ENCODE measurements around the gene CPED1. TPM values are rescaled to one million over a fixed set of nuclear protein-coding genes. Genes with fewer than 3 reads are reported as not detected.

Gene CPED1
- total RNA-seq, 1 experiment from 2014 or later: not detected

- no peak for DNase-seq (ENCODE audit: low read depth)
- in situ Hi-C loops (cut with HindIII; ENCODE audit: low pct_unique_long_range_greater_than_20kb, low sequenced_read_pairs): no loop called here
Observed at GRCh38 chr7:121005996-121006584, 17.6 kb downstream of the CPED1 start.

DNA sequence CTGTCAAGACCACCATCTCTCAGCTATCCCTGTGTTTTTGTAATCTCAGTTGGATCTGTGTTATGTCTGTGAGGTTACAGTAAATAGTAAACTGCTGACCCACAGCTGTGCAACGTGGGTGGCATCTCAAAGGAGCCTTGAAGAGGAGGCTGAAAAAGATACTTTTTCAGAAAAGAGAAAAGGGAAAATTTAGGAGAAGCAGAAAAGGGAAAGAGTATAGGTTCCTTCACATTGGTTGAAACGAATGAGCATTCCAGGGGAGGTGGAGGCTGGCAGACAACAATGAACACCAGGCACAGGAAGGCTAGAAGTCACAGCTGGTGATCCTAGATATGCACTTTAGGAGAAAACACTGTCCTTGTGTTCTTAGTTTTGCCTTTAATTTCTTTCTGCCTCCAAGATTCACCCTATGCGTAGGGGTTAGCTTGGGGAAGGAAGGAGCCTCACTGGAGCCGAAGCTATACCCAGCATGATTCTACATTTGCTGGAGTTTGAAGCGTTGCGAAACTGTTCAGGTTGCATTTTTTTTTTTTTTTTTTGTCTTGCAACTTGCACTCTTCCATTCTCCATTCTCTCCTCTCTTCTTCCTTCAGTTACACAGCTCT lies 18.3 kb downstream of the CPED1 start:
- in situ Hi-C loops (cut with HindIII; ENCODE audit: low pct_unique_long_range_greater_than_20kb, low sequenced_read_pairs): no loop called here
- DNase-seq (ENCODE audit: low read depth): no peak

DNA sequence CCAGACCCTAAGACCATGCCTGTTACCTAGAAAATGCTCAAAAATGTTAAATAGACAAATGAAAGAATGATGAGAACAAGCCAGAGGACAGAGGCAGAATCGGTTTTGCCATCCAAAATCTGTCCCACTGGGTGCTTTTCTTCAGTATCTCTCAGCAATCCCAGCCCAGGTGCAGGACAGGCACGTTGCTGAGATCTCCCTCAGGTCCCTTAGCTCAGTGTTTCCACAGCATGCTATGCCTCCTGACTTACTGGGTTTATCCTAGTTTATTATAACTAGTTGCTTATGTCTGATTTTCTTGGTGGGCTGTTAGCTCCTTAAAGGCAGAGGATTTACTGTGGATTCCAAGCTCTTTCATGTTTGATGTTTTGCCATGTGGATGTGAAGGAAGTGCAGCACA lies 20.3 kb downstream of the CPED1 start:
- no peak for DNase-seq (ENCODE audit: low read depth)
- in situ Hi-C loops (cut with HindIII; ENCODE audit: low pct_unique_long_range_greater_than_20kb, low sequenced_read_pairs): no loop called here

DNA sequence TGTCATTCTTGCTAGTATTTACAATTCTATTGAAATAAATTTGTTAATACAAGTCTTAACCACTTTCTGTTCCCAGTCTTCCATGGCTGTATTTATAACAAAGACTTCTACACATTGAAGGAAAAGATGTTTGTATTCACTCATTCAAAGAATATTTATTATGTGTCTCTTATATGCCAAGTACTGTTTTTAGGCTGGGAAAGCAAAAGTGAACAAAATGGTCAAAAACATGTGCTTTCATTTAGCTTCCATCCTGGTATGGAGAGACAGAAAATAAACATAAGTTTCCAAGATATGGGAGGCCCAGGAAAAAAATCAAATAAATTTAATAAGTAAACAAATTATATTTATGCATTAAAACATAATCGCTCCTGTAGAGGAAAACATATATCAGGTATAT lies 22.9 kb downstream of the CPED1 start:
- in situ Hi-C loops (cut with HindIII; ENCODE audit: low pct_unique_long_range_greater_than_20kb, low sequenced_read_pairs): no loop called here
- no peak for DNase-seq (ENCODE audit: low read depth)

GRCh38 chr7:121012170-121012874 lies 23.8 kb downstream of the CPED1 start:
- no peak for DNase-seq (ENCODE audit: low read depth)
- in situ Hi-C loops (cut with HindIII; ENCODE audit: low pct_unique_long_range_greater_than_20kb, low sequenced_read_pairs): no loop called here

GRCh38 chr7:121012919-121013318 lies 24.4 kb downstream of the CPED1 start:
- no peak for DNase-seq (ENCODE audit: low read depth)
- in situ Hi-C loops (cut with HindIII; ENCODE audit: low pct_unique_long_range_greater_than_20kb, low sequenced_read_pairs): no loop called here

DNA sequence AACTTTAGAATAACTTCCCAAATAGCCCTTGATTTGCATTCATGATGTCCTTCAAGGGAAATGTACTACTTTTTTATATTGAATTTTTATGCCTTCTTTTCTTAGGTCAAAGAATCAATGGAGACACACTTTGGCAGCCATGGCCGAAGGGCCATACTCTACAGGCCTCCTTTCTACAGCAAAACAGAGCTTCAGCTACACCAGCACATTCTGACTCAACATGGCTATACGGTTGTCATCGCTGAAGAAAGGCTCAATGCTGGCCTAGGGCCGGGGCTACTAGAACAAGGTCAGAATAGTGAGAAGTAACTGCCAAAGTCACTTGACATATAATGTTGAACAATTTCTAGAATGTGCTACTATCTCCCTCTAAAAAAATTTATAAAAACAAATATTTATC lies 27.0 kb downstream of the CPED1 start:
- in situ Hi-C loops (cut with HindIII; ENCODE audit: low pct_unique_long_range_greater_than_20kb, low sequenced_read_pairs): no loop called here

GRCh38 chr7:121016966-121017365 lies 28.5 kb downstream of the CPED1 start:
- DNase-seq (ENCODE audit: low read depth): no peak
- in situ Hi-C loops (cut with HindIII; ENCODE audit: low pct_unique_long_range_greater_than_20kb, low sequenced_read_pairs): no loop called here

More for the DNA sequence above, 27.0 kb downstream of the CPED1 start:
- DNase-seq (ENCODE audit: low read depth): no peak

- in situ Hi-C loops (cut with HindIII; ENCODE audit: low pct_unique_long_range_greater_than_20kb, low sequenced_read_pairs): no loop called here
- DNase-seq (ENCODE audit: low read depth): no peak
Observed at GRCh38 chr7:121017586-121017985, 29.1 kb downstream of the CPED1 start.

GRCh38 chr7:121019018-121019417 lies 30.5 kb downstream of the CPED1 start:
- in situ Hi-C loops (cut with HindIII; ENCODE audit: low pct_unique_long_range_greater_than_20kb, low sequenced_read_pairs): no loop called here
- no peak for DNase-seq (ENCODE audit: low read depth)

DNA sequence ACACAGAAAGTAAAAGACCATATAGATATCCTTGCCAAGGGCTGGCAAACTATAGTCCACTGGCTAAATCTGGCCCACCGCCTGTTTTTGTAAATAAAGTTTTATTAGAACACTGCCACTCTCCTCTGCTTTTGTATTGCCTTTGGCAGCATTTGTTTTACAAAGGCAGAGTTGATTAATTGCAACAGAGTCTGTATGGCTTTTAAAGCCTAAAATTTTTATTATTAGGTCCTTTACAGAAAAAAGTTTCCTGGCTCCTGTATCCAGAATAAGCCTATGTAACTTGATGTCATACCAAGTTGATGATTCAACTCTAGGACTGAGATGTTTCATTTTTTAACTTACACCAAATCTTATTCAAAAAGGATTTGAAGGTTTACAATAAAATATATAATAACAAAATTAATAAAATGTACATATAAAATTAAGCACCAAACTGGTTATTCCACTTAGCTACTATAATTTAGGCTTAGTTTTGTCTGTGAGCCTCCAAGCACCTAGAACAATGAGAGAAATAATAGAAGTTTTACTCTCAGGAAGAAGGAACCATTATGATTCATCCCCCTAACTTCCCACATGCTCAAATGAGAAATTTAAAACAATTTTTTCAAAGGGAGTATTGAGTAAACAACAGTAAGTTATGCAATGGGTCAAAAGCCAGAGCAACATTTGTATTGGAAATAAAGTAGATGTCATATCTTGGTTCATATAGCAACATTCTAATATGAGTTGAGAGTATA lies 31.9 kb downstream of the CPED1 start:
- no peak for DNase-seq (ENCODE audit: low read depth)
- in situ Hi-C loops (cut with HindIII; ENCODE audit: low pct_unique_long_range_greater_than_20kb, low sequenced_read_pairs): no loop called here

- in situ Hi-C loops (cut with HindIII; ENCODE audit: low pct_unique_long_range_greater_than_20kb, low sequenced_read_pairs): no loop called here
- DNase-seq (ENCODE audit: low read depth): no peak
Observed at GRCh38 chr7:121020989-121021969, 32.8 kb downstream of the CPED1 start.

DNA sequence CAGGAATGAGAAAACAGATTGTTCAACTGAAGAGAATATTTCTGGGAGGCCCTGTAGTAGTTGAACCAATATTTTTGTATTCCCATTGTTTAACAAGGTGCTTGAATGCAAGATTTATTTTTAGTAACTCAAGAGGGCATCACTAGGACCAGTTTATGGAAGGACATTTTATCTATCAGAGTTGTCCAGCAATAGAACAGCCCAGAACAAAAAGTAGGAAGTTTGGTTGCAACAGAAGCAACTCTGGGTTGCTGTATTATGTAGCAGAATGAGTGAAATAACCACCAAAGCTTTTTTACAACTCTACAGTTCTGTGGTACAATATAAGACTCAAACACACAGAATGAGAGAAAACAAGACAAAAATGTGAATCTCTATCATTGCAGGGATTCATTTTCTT lies 34.7 kb downstream of the CPED1 start:
- in situ Hi-C loops (cut with HindIII; ENCODE audit: low pct_unique_long_range_greater_than_20kb, low sequenced_read_pairs): no loop called here
- DNase-seq (ENCODE audit: low read depth): no peak

- in situ Hi-C loops (cut with HindIII; ENCODE audit: low pct_unique_long_range_greater_than_20kb, low sequenced_read_pairs): no loop called here
- DNase-seq (ENCODE audit: low read depth): no peak
Observed at GRCh38 chr7:121023683-121024511, 35.4 kb downstream of the CPED1 start.

DNA sequence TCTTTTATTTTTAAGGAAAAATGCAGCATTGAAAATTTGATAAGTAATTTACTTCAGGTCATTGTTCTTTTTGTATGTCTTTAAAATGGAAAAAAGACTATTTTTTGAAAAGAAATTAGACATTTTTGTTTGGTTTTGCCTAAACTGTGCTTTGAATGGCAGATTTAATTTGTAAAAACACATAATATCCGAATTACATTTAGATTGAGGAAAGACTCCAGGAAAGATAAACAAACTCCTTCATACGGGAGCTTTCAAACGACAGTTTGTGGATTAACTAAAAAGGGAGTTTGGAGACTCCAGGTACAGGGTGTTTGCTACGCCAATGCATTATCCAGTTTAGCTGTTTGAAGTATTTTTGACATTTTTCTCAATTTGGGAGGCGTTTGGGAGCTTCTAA lies 36.1 kb downstream of the CPED1 start:
- no peak for DNase-seq (ENCODE audit: low read depth)
- in situ Hi-C loops (cut with HindIII; ENCODE audit: low pct_unique_long_range_greater_than_20kb, low sequenced_read_pairs): no loop called here

DNA sequence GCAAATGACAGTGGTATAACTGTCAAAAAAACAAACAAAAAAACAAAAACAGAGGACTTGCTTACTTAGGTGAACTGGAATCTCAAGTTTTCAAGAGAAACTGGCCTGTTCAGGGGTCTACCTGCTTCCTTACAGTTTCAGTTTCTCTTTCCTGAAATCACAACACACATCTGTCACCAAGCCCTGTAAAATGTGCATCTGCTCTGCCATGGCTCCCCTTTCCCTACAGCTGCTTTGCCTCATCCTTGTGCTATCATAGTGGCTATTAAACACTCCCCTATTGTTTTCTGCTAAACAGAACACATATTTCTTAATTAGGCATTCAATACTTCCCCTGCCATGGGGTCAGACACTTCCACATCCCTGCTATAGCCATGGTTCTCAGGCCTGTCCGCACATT lies 37.6 kb downstream of the CPED1 start:
- DNase-seq (ENCODE audit: low read depth): no peak
- in situ Hi-C loops (cut with HindIII; ENCODE audit: low pct_unique_long_range_greater_than_20kb, low sequenced_read_pairs): no loop called here

GRCh38 chr7:121026577-121027111 lies 38.1 kb downstream of the CPED1 start:
- in situ Hi-C loops (cut with HindIII; ENCODE audit: low pct_unique_long_range_greater_than_20kb, low sequenced_read_pairs): no loop called here
- DNase-seq (ENCODE audit: low read depth): no peak

Data from Caki2 (cell line).